Loucy (cell line): ENCODE data around the gene SATL1.
A peak's percentile ranks its signal among the peaks of the same experiment; 100 is the strongest.

Source experiments
- H2AFZ ChIP-seq: fragments of 200-600 bp; sonication (generic); 2 replicates; pipeline ENCODE4 v1.6.0; 2016; ENCODE audit warnings: antibody characterized with exemption, mild to moderate bottlenecking, low read length, moderate library complexity
- H3F3A ChIP-seq: fragments of 200-600 bp; 2 replicates; pipeline ENCODE4 v1.6.0; 2016; ENCODE audit warnings: antibody characterized with exemption, low read depth, mild to moderate bottlenecking
- H3K27me3 ChIP-seq: fragments of 200-600 bp; sonication (generic); 2 replicates; pipeline ENCODE4 v1.6.1; 2014; ENCODE audit warnings: low read length, mild to moderate bottlenecking; ENCODE audit not compliant: insufficient read depth, poor library complexity, severe bottlenecking
- H3K36me3 ChIP-seq: fragments of 200-600 bp; sonication (generic); 2 replicates; pipeline ENCODE4 v1.6.1; 2016; ENCODE audit warnings: low read length; ENCODE audit not compliant: insufficient read depth
- H3K4me1 ChIP-seq: fragments of 200-600 bp; sonication (generic); 2 replicates; pipeline ENCODE4 v1.5.1; 2014; ENCODE audit warnings: low read length, mild to moderate bottlenecking; ENCODE audit not compliant: insufficient read depth, poor library complexity, severe bottlenecking
- H3K4me2 ChIP-seq: fragments of 200-600 bp; sonication (generic); 2 replicates; pipeline ENCODE4 v1.6.0; 2014; ENCODE audit warnings: antibody characterized with exemption, low read length, low read depth, mild to moderate bottlenecking; ENCODE audit not compliant: poor library complexity, severe bottlenecking
- H3K4me3 ChIP-seq: fragments of 200-600 bp; sonication (generic); 2 replicates; pipeline ENCODE4 v1.5.1; 2014; ENCODE audit warnings: low read length, mild to moderate bottlenecking, mixed read lengths; ENCODE audit not compliant: poor library complexity, severe bottlenecking
- H3K79me2 ChIP-seq: fragments of 200-600 bp; sonication (generic); 2 replicates; pipeline ENCODE4 v1.6.1; 2014; ENCODE audit warnings: low read length; ENCODE audit not compliant: insufficient read depth
- H3K9ac ChIP-seq: fragments of 200-600 bp; sonication (generic); 2 replicates; pipeline ENCODE4 v1.6.0; 2014; ENCODE audit warnings: mild to moderate bottlenecking, low read depth, low read length, moderate library complexity; ENCODE audit not compliant: poor library complexity, severe bottlenecking
- H3K9me2 ChIP-seq: fragments of 200-600 bp; sonication (generic); replicated peaks from 2 replicates; pipeline ENCODE4 v1.6.1; 2016; ENCODE audit warnings: low read depth, low read length, mixed read lengths
- H3K9me3 ChIP-seq: fragments of 200-600 bp; sonication (generic); 2 replicates; pipeline ENCODE4 v1.6.1; 2014; ENCODE audit warnings: mild to moderate bottlenecking, antibody characterized with exemption, low read length, low read depth; ENCODE audit not compliant: insufficient read depth
- H4K20me1 ChIP-seq: fragments of 200-600 bp; sonication (generic); 2 replicates; pipeline ENCODE4 v1.6.0; 2014; ENCODE audit warnings: antibody characterized with exemption, low read length, mild to moderate bottlenecking; ENCODE audit not compliant: insufficient read depth, poor library complexity, severe bottlenecking
- CTCF ChIP-seq: fragments of 200-600 bp; sonication (generic); conservative IDR thresholded peaks from 2 replicates; pipeline ENCODE4 v1.5.1; 2014; ENCODE audit warnings: mild to moderate bottlenecking, antibody characterized with exemption, low read length
- EZH2phosphoT487 ChIP-seq: fragments of 200-600 bp; IDR thresholded peaks from 2 replicates; pipeline ENCODE4 v1.6.1; 2018; ENCODE audit warnings: antibody characterized with exemption, mild to moderate bottlenecking, moderate library complexity, borderline replicate concordance

Gene SATL1

DNA sequence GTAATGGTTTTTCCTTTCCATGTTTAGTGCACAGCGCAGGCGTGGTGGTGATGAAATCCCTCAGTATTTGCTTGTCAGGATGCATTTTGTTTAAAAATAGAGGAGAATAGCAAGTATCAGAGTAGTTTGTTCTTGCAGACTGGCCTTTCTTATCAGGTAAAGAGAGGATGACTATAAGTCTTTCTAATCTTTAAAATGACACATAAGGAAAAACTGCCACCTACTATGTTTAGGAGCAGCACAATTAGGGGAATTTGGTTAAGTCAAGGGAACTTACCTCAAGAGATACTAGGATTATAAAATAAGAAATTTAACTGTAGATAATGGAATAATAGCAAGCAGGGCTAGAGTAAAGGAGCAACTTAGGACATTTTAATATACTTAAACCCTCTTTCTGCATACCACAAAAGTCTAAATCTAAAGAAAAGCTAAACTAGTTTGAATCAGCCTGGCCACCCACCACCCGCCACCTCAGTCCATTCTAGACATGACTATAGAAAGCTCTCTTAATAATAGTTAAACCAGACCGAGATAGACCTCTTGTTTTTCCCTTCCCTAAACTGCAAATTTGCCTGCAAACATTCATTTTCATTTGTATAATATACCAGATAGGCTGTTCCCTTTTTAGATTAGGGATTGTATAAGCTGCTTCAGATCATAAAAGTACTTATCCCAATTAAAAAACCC lies 177.9 kb downstream of the SATL1 start:
- Histone ChIP-seq H3K9me3 (no peaks in the 10 kb centered on the region), H3K4me3 (no peak overlapping the region)

GRCh38 chrX:85052636-85053343 lies 190.8 kb downstream of the SATL1 start:
- no peaks in the 10 kb centered on the region for H3F3A ChIP-seq
- no peaks in the 10 kb centered on the region for H3K4me1 ChIP-seq
- no peak overlapping the region for H3K9ac ChIP-seq
- no peaks in the 10 kb centered on the region for H3K27me3 ChIP-seq
- H3K79me2 ChIP-seq: no peaks in the 10 kb centered on the region
- no peak overlapping the region for H2AFZ ChIP-seq
- no peak for TF ChIP-seq EZH2phosphoT487
- TF ChIP-seq CTCF: peak; percentile 44
- no peak overlapping the region for H3K4me3 ChIP-seq
- H3K4me2 ChIP-seq: no peak overlapping the region
- H4K20me1 ChIP-seq: no peaks in the 10 kb centered on the region
- no peaks in the 10 kb centered on the region for H3K36me3 ChIP-seq
- no peaks in the 10 kb centered on the region for H3K9me3 ChIP-seq
- H3K9me2 ChIP-seq: no peaks in the 10 kb centered on the region

More for the DNA sequence above, 177.9 kb downstream of the SATL1 start:
- H3K27me3 ChIP-seq: no peaks in the 10 kb centered on the region
- no peaks in the 10 kb centered on the region for H3K79me2 ChIP-seq
- H2AFZ ChIP-seq: no peak overlapping the region
- H3K4me2 ChIP-seq: no peak overlapping the region
- no peaks in the 10 kb centered on the region for H3K9me2 ChIP-seq
- H3K36me3 ChIP-seq: peaks cover 5% of the 10 kb centered on the region; the same call in 1 of the 2 replicates
- TF ChIP-seq CTCF (no peak), EZH2phosphoT487 (no peak)
- no peaks in the 10 kb centered on the region for H3F3A ChIP-seq
- H4K20me1 ChIP-seq: no peaks in the 10 kb centered on the region
- no peak overlapping the region for H3K9ac ChIP-seq
- no peaks in the 10 kb centered on the region for H3K4me1 ChIP-seq

DNA sequence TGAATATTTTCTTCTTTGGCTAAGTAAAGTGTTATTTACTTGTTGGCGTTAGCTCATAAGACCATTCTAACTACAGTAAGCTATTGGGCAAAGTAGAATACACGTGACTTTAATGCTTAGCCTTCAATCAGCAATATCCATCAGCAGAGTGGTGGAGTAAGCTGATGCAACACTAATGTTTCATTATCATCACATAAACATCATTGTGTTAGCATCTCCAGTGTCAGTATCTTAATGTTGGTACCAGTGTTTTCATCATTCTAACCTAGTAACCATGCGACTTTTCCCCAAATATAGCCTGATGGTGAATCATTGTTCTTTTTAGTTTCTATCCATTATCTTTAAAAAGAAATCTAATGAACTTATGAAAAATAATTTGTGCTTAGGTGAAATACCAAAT lies 191.4 kb downstream of the SATL1 start:
- Histone ChIP-seq H2AFZ (no peak overlapping the region), H3K27me3 (no peaks in the 10 kb centered on the region), H3K36me3 (no peaks in the 10 kb centered on the region), H3K4me2 (no peak overlapping the region), H3K4me3 (no peak overlapping the region), H3K9me2 (no peaks in the 10 kb centered on the region), H3K9ac (no peak overlapping the region), H3K79me2 (no peaks in the 10 kb centered on the region), H3K9me3 (no peaks in the 10 kb centered on the region), H3K4me1 (no peaks in the 10 kb centered on the region), H4K20me1 (no peaks in the 10 kb centered on the region), H3F3A (no peaks in the 10 kb centered on the region)
- no peak for TF ChIP-seq EZH2phosphoT487
- no peak for TF ChIP-seq CTCF
